SJSA1 (cell line): Measurements from ENCODE around the gene IFNB1. TPM values are rescaled to one million over a fixed set of nuclear protein-coding genes. Genes with fewer than 3 reads are reported as not detected.
A peak's percentile ranks its signal among the peaks of the same experiment; 100 is the strongest.

Experiments
- DNase-seq, 2 experiments: peaks; one replicate each; pipeline ENCODE4 v3.0.0-alpha.2; 2015 to 2020; ENCODE audit warnings: low spot score in 2 of 2, low read depth in 1 of 2
- H3K27ac ChIP-seq: fragments of 250-450 bp; sonication (Bioruptor Pico); 2 replicates; pipeline ENCODE4 v1.5.1; 2020; ENCODE audit warnings: mild to moderate bottlenecking, moderate library complexity
- H3K27me3 ChIP-seq: fragments of 250-450 bp; sonication (Bioruptor Pico); replicated peaks from 2 replicates; pipeline ENCODE4 v1.5.1; 2020; ENCODE audit warnings: mild to moderate bottlenecking, moderate library complexity
- H3K36me3 ChIP-seq: fragments of 250-450 bp; sonication (Bioruptor Pico); 2 replicates; pipeline ENCODE4 v1.5.1; 2020; ENCODE audit warnings: mild to moderate bottlenecking
- H3K4me1 ChIP-seq: fragments of 250-450 bp; sonication (Bioruptor Pico); replicated peaks from 2 replicates; pipeline ENCODE4 v1.6.1; 2021; ENCODE audit warnings: mild to moderate bottlenecking
- H3K4me3 ChIP-seq: fragments of 250-450 bp; sonication (Bioruptor Pico); 2 replicates; pipeline ENCODE4 v1.5.1; 2020; ENCODE audit warnings: mild to moderate bottlenecking
- H3K9me3 ChIP-seq: fragments of 250-450 bp; sonication (Bioruptor Pico); replicated peaks from 2 replicates; pipeline ENCODE4 v1.5.1; 2020; ENCODE audit warnings: mild to moderate bottlenecking
- total RNA-seq: library from RNA; depleted of rRNA; stranded (reverse); fragments of >200 nt; shearing (Covaris generic); gene quantifications from 2 replicates; pipeline ENCODE4 v1.2.3, GENCODE V29; 2014

The IFNB1 gene
- total RNA-seq, 1 experiment from 2014 or later, result not detected

- Histone ChIP-seq H3K9me3 (no peaks in the 10 kb centered on the region), H3K4me3 (no peak overlapping the region), H3K4me1 (no peaks in the 10 kb centered on the region), H3K27me3 (no peaks in the 10 kb centered on the region), H3K36me3 (no peaks in the 10 kb centered on the region), H3K27ac (no peak overlapping the region)
- no peak for DNase-seq
Measured at GRCh38 chr9:21085005-21085404, 7.3 kb upstream of the IFNB1 start.

DNA sequence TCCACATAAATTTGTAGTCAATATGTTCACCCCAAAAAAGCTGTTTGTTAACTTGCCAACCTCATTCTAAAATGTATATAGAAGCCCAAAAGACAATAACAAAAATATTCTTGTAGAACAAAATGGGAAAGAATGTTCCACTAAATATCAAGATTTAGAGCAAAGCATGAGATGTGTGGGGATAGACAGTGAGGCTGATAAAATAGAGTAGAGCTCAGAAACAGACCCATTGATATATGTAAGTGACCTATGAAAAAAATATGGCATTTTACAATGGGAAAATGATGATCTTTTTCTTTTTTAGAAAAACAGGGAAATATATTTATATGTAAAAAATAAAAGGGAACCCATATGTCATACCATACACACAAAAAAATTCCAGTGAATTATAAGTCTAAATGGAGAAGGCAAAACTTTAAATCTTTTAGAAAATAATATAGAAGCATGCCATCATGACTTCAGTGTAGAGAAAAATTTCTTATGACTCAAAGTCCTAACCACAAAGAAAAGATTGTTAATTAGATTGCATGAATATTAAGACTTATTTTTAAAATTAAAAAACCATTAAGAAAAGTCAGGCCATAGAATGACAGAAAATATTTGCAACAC lies 6.6 kb upstream of the IFNB1 start:
- no peak for DNase-seq
- Histone ChIP-seq H3K4me3 (no peak overlapping the region), H3K4me1 (no peaks in the 10 kb centered on the region), H3K27me3 (no peaks in the 10 kb centered on the region), H3K9me3 (no peaks in the 10 kb centered on the region), H3K36me3 (no peaks in the 10 kb centered on the region), H3K27ac (no peak overlapping the region)

DNA sequence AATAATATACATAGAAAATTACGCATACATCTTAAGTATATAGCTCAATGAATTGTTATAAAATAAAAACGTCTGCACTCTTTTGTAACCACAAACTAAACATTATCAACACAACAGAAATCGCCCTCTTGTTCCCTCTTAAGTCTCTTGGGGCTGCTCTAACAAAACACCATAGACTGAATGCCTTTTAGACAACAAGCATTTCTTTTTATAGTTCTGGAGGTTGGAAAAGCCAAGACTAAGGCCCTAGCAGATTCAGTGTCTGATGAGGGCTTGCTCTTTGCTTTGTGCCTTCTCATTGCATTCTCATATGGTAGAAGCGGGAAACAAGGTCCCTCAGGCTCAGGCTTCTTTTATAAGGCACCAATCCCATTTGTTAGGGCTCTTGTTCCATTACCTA lies 4.9 kb upstream of the IFNB1 start:
- H3K27me3 ChIP-seq, result no peaks in the 10 kb centered on the region

DNA sequence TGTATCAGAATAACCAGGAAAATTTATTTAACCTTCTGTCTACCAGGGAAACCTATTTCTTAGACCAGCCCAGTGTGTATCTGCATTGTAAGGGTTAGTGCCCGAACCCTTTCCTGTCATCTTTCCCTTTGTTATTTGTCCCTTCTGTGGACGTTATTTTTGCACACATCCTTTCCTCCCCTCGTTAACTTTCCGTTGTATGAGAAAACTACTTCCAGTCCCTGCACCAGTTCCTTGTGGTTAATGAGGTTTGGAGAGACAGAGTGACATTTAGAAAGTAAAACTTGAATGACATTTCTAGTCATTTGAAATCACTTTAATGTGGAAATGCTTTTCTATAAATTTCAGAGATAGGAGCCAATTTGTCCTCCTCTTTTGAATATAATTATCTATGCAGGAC lies 4.3 kb upstream of the IFNB1 start:
- no peaks in the 10 kb centered on the region for H3K4me1 ChIP-seq
- no peaks in the 10 kb centered on the region for H3K27me3 ChIP-seq
- H3K4me3 ChIP-seq, result no peak overlapping the region
- DNase-seq, result no peak
- no peaks in the 10 kb centered on the region for H3K9me3 ChIP-seq
- H3K36me3 ChIP-seq, result no peaks in the 10 kb centered on the region
- no peak overlapping the region for H3K27ac ChIP-seq

More for the DNA sequence above, 4.9 kb upstream of the IFNB1 start:
- Histone ChIP-seq H3K9me3 (no peaks in the 10 kb centered on the region), H3K36me3 (no peaks in the 10 kb centered on the region), H3K27ac (no peak overlapping the region), H3K4me1 (no peaks in the 10 kb centered on the region), H3K4me3 (no peak overlapping the region)
- no peak for DNase-seq

GRCh38 chr9:21081451-21081850 lies 3.7 kb upstream of the IFNB1 start:
- H3K27ac ChIP-seq, result no peak overlapping the region
- H3K4me1 ChIP-seq, result no peaks in the 10 kb centered on the region
- no peaks in the 10 kb centered on the region for H3K9me3 ChIP-seq
- no peaks in the 10 kb centered on the region for H3K36me3 ChIP-seq
- H3K4me3 ChIP-seq, result no peak overlapping the region
- DNase-seq, result no peak
- no peaks in the 10 kb centered on the region for H3K27me3 ChIP-seq

DNA sequence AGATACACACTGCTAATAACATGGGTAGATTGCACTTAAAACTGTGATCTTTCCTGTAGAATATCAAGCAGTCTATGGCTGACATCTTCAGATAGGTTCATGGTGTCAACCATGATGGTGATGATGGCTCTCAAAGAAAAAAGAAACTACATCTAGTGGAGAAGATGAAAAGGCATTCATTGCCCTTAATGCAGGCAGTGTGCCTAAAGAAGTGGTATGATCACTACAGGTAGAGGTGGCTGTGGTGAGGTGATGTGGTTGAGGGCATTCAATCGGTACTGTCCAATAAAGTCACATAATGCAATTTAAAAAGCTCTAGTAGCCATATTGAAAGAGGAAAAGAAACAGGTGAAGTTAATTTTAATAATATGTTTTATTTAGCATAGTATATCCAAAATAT lies 3.1 kb upstream of the IFNB1 start:
- no peaks in the 10 kb centered on the region for H3K36me3 ChIP-seq
- no peak overlapping the region for H3K4me3 ChIP-seq
- H3K9me3 ChIP-seq, result no peaks in the 10 kb centered on the region
- H3K27ac ChIP-seq, result no peak overlapping the region
- H3K27me3 ChIP-seq, result no peaks in the 10 kb centered on the region
- H3K4me1 ChIP-seq, result no peaks in the 10 kb centered on the region
- DNase-seq, result no peak

DNA sequence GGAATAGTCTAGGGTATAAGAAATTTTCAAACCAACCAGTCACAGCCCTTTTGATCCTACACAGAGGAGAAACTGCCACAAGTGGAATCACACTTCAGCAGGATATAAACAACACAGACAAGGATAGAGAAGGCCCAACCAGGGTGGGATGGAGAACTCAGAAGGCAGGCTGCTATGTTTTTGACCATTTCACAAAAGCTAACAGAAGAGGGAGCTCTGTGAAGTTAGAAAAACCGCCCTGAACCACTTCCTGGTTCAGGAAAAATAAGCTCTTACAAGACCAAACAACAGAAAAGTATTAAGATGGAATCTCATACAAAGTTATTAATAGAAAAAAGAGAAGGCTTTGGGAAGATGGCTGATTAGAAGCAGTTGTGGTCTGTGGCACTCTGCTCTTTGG lies 960 bp upstream of the IFNB1 start:
- H3K36me3 ChIP-seq, result no peaks in the 10 kb centered on the region
- no peaks in the 10 kb centered on the region for H3K27me3 ChIP-seq
- no peaks in the 10 kb centered on the region for H3K9me3 ChIP-seq
- no peak overlapping the region for H3K27ac ChIP-seq
- no peak overlapping the region for H3K4me3 ChIP-seq
- DNase-seq, result no peak
- no peaks in the 10 kb centered on the region for H3K4me1 ChIP-seq

GRCh38 chr9:21075484-21075883 lies 2.3 kb downstream of the IFNB1 start:
- Histone ChIP-seq H3K9me3 (no peaks in the 10 kb centered on the region), H3K27me3 (no peaks in the 10 kb centered on the region), H3K27ac (no peak overlapping the region), H3K4me1 (peaks cover 2% of the 10 kb centered on the region; the same call in 1 of the 2 replicates), H3K36me3 (no peaks in the 10 kb centered on the region), H3K4me3 (no peak overlapping the region)
- DNase-seq, result no peak

GRCh38 chr9:21070906-21071305 lies 6.8 kb downstream of the IFNB1 start:
- H3K36me3 ChIP-seq, result no peaks in the 10 kb centered on the region
- H3K4me1 ChIP-seq, result peaks cover 7% of the 10 kb centered on the region; the same call in 1 of the 2 replicates
- H3K27me3 ChIP-seq, result no peaks in the 10 kb centered on the region
- no peak overlapping the region for H3K27ac ChIP-seq
- DNase-seq, result no peak
- H3K4me3 ChIP-seq, result no peak overlapping the region
- H3K9me3 ChIP-seq, result no peaks in the 10 kb centered on the region

GRCh38 chr9:21070171-21070571 lies 7.6 kb downstream of the IFNB1 start:
- Histone ChIP-seq H3K36me3 (no peaks in the 10 kb centered on the region), H3K9me3 (no peaks in the 10 kb centered on the region), H3K4me1 (peaks cover 7% of the 10 kb centered on the region; the same call in 1 of the 2 replicates), H3K27ac (peak overlapping the region; percentile 68), H3K27me3 (no peaks in the 10 kb centered on the region), H3K4me3 (no peak overlapping the region)
- DNase-seq, result peak; percentile 67 to 74

DNA sequence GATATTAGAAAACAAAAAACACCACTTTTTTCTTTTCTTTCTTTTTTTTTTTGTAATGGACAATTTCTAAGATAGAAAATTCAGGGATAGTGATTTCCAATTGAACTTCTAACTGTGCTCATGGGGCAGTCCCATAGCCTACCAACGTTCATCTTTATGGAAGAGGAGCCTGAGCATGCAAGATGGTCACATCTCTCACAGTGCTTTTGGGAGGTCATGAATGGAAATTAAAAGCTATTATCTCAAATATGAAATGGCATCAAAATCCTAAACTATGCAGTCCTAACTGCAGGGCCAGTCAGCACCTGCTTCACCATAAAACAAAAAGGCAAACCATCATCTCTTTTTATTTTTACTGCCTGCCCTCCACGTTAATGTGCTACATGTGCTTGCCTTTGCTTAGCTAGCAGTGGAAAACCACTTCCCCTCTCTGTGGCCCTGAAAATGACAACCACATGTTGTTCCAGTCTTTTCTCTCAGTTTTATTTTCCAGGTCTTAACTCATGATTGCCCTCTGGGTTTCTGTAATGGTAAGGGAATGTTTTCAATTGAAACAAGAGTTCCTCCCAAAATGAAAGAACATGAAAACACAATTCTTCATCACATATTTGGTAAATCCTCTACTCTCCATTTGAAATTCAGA lies 16.7 kb downstream of the IFNB1 start:
- H3K9me3 ChIP-seq, result no peaks in the 10 kb centered on the region
- H3K36me3 ChIP-seq, result no peaks in the 10 kb centered on the region
- peak in 1 of 2 experiments; percentile 6 for DNase-seq
- H3K27me3 ChIP-seq, result no peaks in the 10 kb centered on the region
- H3K27ac ChIP-seq, result no peak overlapping the region
- no peak overlapping the region for H3K4me3 ChIP-seq
- H3K4me1 ChIP-seq, result no peaks in the 10 kb centered on the region

DNA sequence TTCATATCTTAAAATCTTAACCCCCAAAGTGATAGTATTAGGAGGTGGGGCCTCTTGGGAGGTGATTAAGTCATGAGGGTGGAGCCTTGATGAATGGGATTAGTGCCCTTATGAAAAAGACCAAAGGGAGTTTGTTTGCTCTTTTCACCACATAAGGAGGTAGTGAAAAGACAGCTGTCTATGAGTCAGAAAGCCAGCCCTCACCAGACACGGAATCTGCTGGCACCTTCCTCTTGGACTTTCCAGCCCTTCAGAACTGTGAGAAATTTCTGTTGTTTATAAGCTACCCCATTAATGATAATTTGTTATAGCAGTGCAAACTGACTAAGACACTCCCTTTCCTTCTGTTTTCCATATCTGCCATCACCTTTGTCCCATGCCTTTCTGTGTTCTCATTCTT lies 20.8 kb downstream of the IFNB1 start:
- Histone ChIP-seq H3K9me3 (no peaks in the 10 kb centered on the region), H3K27me3 (no peaks in the 10 kb centered on the region), H3K4me3 (no peak overlapping the region), H3K27ac (no peak overlapping the region), H3K4me1 (no peaks in the 10 kb centered on the region), H3K36me3 (no peaks in the 10 kb centered on the region)
- peak in 1 of 2 experiments; percentile 1 for DNase-seq

DNA sequence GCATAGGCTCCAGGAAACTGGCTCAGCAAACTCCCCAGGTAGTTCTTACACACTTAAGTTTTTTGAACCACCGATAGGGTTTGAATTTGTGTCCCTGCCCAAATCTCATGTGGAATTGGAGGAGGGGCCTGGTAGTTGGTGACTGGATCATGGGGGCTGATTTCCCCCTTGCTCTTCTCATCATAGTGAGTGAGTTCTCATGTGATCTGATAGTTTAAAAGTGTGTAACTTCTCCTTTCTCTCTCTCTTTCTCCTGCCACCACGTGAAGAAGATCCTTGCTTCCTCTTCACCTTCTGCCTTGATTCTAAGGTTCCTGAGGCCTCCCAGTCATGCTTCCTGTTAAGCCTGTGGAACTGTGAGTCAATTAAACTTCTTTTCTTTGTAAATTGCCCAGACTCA lies 23.9 kb downstream of the IFNB1 start:
- H3K9me3 ChIP-seq, result no peaks in the 10 kb centered on the region
- no peak overlapping the region for H3K4me3 ChIP-seq

DNA sequence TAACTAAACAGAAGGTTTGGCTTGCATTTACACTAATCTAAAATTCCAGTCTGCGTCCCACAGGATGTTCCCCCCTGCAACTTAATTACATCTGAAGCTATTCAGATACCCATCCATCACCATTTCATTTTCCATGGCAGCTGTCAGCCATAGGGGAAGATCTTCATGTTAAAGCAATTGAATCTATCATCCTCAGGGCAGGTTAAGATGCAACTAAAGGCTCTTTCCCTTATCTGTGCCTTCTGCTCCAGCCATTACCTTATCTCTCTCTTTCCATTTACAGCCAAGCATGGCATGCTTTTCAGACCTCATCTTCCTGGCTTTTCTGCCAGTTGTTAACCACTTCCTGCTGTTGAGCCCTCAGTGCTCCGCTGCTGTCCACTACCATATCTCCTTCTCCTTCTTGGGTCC lies 30.5 kb downstream of the IFNB1 start:
- Histone ChIP-seq H3K36me3 (no peaks in the 10 kb centered on the region), H3K4me1 (no peaks in the 10 kb centered on the region), H3K4me3 (no peak overlapping the region), H3K27me3 (no peaks in the 10 kb centered on the region), H3K27ac (no peak overlapping the region), H3K9me3 (no peaks in the 10 kb centered on the region)
- DNase-seq, result no peak

More for the DNA sequence above, 23.9 kb downstream of the IFNB1 start:
- Histone ChIP-seq H3K27me3 (no peaks in the 10 kb centered on the region), H3K4me1 (no peaks in the 10 kb centered on the region), H3K27ac (no peak overlapping the region), H3K36me3 (no peaks in the 10 kb centered on the region)
- DNase-seq, result no peak

DNA sequence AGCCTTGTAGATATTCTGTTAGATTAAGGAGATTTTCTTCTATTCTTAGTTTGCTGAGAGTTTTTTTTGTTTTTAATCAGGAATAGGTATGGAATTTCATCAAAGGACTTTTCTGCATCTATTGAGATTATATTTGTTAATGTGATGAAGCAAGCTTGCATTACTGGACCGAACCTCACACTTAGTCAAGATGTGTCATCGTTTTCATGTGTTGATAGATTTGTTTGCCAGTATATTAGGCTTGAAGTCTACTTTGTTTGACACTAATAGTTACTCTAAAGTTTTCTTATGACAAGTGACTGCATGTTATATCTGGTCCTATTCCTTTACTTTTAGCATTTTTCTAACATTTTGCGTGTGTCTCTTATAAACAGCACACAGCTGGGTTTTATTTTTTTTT lies 33.9 kb downstream of the IFNB1 start:
- Histone ChIP-seq H3K9me3 (no peaks in the 10 kb centered on the region), H3K4me3 (no peak overlapping the region), H3K36me3 (no peaks in the 10 kb centered on the region), H3K27ac (no peak overlapping the region), H3K4me1 (no peaks in the 10 kb centered on the region), H3K27me3 (no peaks in the 10 kb centered on the region)
- DNase-seq, result no peak
